ENCODE data around the gene ZNF827.

Gene ZNF827

GRCh38 chr4:145863191-145863590 is 75.4 kb downstream of the ZNF827 start:
- no peak for TF ChIP-seq CTCF (IDR thresholded peaks at IDR 0.05; ENCODE audit: low read depth, low read length)
- no peak for DNase-seq (ENCODE audit: extremely low read depth, low read depth)

GRCh38 chr4:145861336-145862318 is 77.0 kb downstream of the ZNF827 start:
- DNase-seq (ENCODE audit: extremely low read depth, low read depth): no peak
- no peak for TF ChIP-seq CTCF (IDR thresholded peaks at IDR 0.05; ENCODE audit: low read depth, low read length)

GRCh38 chr4:145860897-145861296 is 77.7 kb downstream of the ZNF827 start:
- no peak for DNase-seq (ENCODE audit: extremely low read depth, low read depth)
- no peak for TF ChIP-seq CTCF (IDR thresholded peaks at IDR 0.05; ENCODE audit: low read depth, low read length)

- DNase-seq (ENCODE audit: extremely low read depth, low read depth): no peak
- no peak for TF ChIP-seq CTCF (IDR thresholded peaks at IDR 0.05; ENCODE audit: low read depth, low read length)
Measured at GRCh38 chr4:145860446-145860845, 78.2 kb downstream of the ZNF827 start.

GRCh38 chr4:145859926-145860325 is 78.7 kb downstream of the ZNF827 start:
- no peak for DNase-seq (ENCODE audit: extremely low read depth, low read depth)
- no peak for TF ChIP-seq CTCF (IDR thresholded peaks at IDR 0.05; ENCODE audit: low read depth, low read length)

- no peak for DNase-seq (ENCODE audit: extremely low read depth, low read depth)
- TF ChIP-seq CTCF (IDR thresholded peaks at IDR 0.05; ENCODE audit: low read depth, low read length): no peak
Measured at GRCh38 chr4:145859426-145859825, 79.2 kb downstream of the ZNF827 start.

GRCh38 chr4:145852256-145852839 is 86.3 kb downstream of the ZNF827 start:
- TF ChIP-seq CTCF (IDR thresholded peaks at IDR 0.05; ENCODE audit: low read depth, low read length): no peak
- DNase-seq (ENCODE audit: extremely low read depth, low read depth): no peak
